NCI-H1417 treated with DMSO at 0.1 percent for 48 hours (cell line): ENCODE data around the gene LASP1NB.
"Not testable (repeated sequence)": the region's sequence is repeated elsewhere in the genome, so short reads cannot be mapped to it uniquely, and the experiment has no call there.

Source experiments
- DNase-seq: peaks from one replicate; lab custom pipeline; 2025; lab: John Stamatoyannopoulos, UW

The LASP1NB gene

DNA sequence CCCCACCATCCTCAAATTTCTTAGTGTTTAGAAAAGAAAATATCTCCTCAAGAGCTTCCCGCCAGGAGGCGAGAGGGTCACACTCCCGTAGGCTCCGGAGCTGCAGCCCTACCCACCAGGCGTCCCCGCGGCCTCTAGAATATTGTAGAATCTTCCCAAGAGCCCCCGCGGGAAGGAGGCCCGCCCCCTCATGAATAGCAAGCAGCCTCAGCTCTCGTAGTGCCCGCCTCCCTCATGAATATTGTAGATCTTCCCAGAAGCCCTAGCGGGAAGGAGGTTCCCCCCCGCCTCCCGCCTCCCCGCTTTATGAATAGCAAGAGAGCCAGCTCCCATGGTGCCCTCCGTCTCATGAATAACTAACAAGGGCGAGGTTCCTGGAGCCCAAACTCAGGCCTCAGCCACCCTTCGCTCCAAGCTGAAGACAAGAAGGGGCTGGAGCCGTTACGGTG, 41.9 kb downstream of the LASP1NB start, which contains the start of gene FBXO47:
Gene FBXO47 (minus strand): TSS at position 114 of the 449 bp plus-strand sequence. CDS start 4,378 bp downstream, outside the sequence.
- no peak for DNase-seq

DNA sequence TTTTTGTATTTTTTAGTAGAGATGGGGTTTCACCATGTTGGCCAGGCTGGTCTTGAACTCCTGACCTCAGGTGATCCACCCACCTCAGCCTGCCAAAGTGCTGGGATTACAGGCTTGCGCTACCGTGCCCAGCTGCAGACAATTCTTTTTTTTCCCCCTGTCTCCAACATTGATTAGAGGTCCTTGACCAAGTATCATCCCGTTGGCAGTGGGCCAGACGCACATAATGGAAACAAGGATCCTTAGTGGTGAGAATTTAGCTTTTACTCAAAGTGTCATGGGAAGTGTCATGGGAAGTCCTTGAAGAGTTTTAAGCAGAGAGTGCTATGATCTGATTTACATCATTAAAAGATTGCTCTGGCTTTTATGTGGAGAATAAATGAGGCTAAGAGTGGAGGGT, 43.9 kb downstream of the LASP1NB start:
- DNase-seq: no peak

DNA sequence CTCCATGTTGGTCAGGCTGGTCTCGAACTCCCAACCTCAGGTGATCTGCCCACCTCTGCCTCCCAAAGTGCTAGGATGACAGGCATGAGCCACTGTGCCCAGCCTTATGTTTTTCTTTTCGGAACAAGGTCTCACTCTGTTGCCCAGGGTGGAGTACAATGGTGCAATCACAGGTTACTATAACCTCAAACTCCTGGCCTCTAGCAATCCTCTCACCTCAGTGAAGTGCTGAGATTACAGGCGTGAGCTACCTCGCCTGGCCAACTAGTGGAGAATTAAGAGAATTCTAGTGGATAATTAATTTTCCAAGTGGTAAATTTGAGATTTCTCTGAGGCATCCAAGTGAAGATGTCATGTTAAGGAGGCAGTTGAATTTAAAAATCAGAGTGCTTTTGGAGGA, 44.7 kb downstream of the LASP1NB start:
- DNase-seq: no peak

DNA sequence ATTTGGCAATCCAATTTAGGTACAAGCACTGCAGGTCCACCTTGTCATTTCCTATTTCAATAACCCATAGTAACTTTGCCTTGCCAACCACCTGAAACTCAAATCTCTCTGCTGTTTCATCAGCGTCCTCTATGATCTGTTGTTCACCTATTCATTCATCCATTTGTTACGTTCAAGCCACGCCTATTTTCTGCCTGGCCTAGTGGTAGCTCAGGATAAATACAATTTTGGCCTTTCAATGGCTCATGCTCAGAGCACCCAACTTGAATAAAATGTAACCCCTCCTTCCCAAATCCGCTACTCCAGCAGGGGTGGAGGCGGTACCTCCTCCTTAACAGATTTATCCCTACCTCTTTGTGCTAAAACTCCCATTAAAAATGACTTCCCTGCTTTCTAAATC, 45.4 kb downstream of the LASP1NB start:
- DNase-seq: no peak

DNA sequence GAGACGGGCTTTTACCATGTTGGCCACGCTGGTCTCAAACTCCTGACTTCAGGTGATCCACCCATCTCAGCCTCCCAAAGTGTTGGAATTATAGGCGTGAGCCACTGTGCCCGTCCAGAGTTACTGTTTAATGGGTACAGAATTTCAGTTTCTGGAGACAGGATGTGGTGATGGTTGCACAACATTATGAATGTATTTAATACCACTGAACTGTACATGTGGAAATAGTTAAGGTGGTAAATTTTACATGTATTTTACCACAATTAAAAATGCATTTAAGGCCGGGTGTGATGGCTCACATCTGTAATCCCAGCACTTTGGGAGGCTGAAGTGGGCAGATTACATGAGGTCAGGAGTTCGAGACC, 50.8 kb downstream of the LASP1NB start:
- not testable (repeated sequence) for DNase-seq

GRCh38 chr17:38978180-38978579, 52.8 kb downstream of the LASP1NB start:
- no peak for DNase-seq
